Suprapubic skin (tissue), 4 donors: ENCODE measurements around the gene TIGD3. TPM values are rescaled to one million over a fixed set of nuclear protein-coding genes. Genes with fewer than 3 reads are reported as not detected.

Source experiments
- DNase-seq, 2 donors: peaks; one replicate each; pipeline ENCODE4 v3.0.0-alpha.2; 2019; ENCODE audit warnings: low spot score in 2 of 2
- H3K27ac ChIP-seq: fragments of 200-600 bp; sonication (generic); one replicate; pipeline ENCODE4 v1.5.1; 2019
- H3K27me3 ChIP-seq: fragments of 200-600 bp; sonication (generic); one replicate; pipeline ENCODE4 v1.5.1; 2019
- H3K36me3 ChIP-seq: fragments of 200-600 bp; sonication (generic); one replicate; pipeline ENCODE4 v1.5.1; 2019
- H3K4me1 ChIP-seq: fragments of 200-600 bp; sonication (generic); one replicate; pipeline ENCODE4 v1.5.1; 2019
- H3K4me3 ChIP-seq: fragments of 200-600 bp; sonication (generic); one replicate; pipeline ENCODE4 v1.5.1; 2019; ENCODE audit warnings: mild to moderate bottlenecking
- H3K9me3 ChIP-seq: fragments of 200-600 bp; sonication (generic); one replicate; pipeline ENCODE4 v1.5.1; 2019
- EP300 ChIP-seq: sonication (generic); formaldehyde crosslinking; IDR thresholded peaks from one replicate; pipeline ENCODE4 v1.6.1; 2017; ENCODE audit warnings: antibody characterized with exemption
- POLR2A ChIP-seq, 2 donors: fragments of 450-650 bp; IDR thresholded peaks; one replicate each; pipeline ENCODE4 v1.6.1; 2017; ENCODE audit warnings: antibody characterized with exemption in 2 of 2, mild to moderate bottlenecking in 2 of 2, moderate library complexity in 2 of 2
- POLR2AphosphoS5 ChIP-seq, 3 donors: sonication (generic); formaldehyde crosslinking; IDR thresholded peaks; one replicate each; pipeline ENCODE4 v1.6.1; 2017; ENCODE audit warnings: antibody characterized with exemption in 3 of 3
- WGBS: methylation state at CpG from one replicate; pipeline ENCODE4 v1.1.5; 2018; 5-methylcytosine and 5-hydroxymethylcytosine counted together
- total RNA-seq, 4 donors: library from RNA; depleted of rRNA; stranded (reverse); fragments of >200 nt; gene quantifications; one replicate each; pipeline ENCODE4 v1.1.0, GENCODE V29; 2016
- TF ChIP-seq, protein P1 (sequence below), 2 donors: fragments of 200-600 bp in 1 of 2; fragments of 450-650 bp in 1 of 2; sonication (generic) in 1 of 2; IDR thresholded peaks; one replicate each; pipeline ENCODE4 v1.5.1; 2016 to 2019; ENCODE audit warnings: antibody characterized with exemption in 2 of 2, mild to moderate bottlenecking in 1 of 2, moderate library complexity in 1 of 2

TIGD3 gene
- total RNA-seq, 4 donors from 2014 or later, result 0.32 to 0.76 (median 0.64) TPM; not detected in 1

DNA sequence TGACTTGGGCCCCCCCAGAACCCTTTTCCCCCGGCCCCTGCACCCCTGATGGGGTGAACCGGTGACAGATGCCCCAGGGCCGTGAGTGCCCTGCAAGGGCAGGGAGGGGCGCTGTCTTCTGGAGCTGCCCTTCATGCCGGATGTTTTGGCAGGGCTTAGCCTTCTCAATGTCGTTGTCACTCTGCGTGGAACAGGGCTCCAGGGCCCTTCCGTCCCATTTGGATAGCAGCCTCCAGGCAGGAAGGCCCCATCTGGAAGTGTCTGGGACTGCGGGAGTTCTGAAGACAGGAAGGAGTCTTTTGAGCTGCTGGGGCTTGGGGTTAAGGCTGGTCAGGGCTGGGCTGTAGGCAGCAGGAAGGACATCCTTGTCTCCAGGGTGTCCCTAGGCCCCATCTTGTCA lies 36.4 kb downstream of the TIGD3 start:
- no peaks in the 10 kb centered on the region for H3K27me3 ChIP-seq
- no peaks in the 10 kb centered on the region for H3K9me3 ChIP-seq
- no peak for DNase-seq
- H3K4me3 ChIP-seq, result peak overlapping the region; percentile 35
- TF ChIP-seq, protein P1, sequence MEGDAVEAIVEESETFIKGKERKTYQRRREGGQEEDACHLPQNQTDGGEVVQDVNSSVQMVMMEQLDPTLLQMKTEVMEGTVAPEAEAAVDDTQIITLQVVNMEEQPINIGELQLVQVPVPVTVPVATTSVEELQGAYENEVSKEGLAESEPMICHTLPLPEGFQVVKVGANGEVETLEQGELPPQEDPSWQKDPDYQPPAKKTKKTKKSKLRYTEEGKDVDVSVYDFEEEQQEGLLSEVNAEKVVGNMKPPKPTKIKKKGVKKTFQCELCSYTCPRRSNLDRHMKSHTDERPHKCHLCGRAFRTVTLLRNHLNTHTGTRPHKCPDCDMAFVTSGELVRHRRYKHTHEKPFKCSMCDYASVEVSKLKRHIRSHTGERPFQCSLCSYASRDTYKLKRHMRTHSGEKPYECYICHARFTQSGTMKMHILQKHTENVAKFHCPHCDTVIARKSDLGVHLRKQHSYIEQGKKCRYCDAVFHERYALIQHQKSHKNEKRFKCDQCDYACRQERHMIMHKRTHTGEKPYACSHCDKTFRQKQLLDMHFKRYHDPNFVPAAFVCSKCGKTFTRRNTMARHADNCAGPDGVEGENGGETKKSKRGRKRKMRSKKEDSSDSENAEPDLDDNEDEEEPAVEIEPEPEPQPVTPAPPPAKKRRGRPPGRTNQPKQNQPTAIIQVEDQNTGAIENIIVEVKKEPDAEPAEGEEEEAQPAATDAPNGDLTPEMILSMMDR (IDR thresholded peaks at IDR 0.05), result peak in 1 of 2 donors; percentile 7
- TF ChIP-seq POLR2AphosphoS5 (IDR thresholded peaks at IDR 0.05) (no peak), EP300 (no peak), POLR2A (IDR thresholded peaks at IDR 0.05) (no peak)
- peaks cover 66% of the 10 kb centered on the region for H3K4me1 ChIP-seq
- H3K36me3 ChIP-seq, result peaks cover 40% of the 10 kb centered on the region
- 39% methylated on average over 2 of the region's 9 CpGs for WGBS
- H3K27ac ChIP-seq, result peak overlapping the region; percentile 71

GRCh38 chr11:65392186-65392829 lies 37.8 kb downstream of the TIGD3 start:
- DNase-seq, result no peak

GRCh38 chr11:65392899-65393298 lies 38.3 kb downstream of the TIGD3 start:
- WGBS, result 79% methylated on average over 5 of the region's 5 CpGs
- TF ChIP-seq, protein P1 (IDR thresholded peaks at IDR 0.05), result no peak
- TF ChIP-seq EP300, result no peak
- peaks cover 59% of the 10 kb centered on the region for H3K36me3 ChIP-seq
- H3K9me3 ChIP-seq, result no peaks in the 10 kb centered on the region
- no peaks in the 10 kb centered on the region for H3K27me3 ChIP-seq
- no peak for DNase-seq
- H3K4me1 ChIP-seq, result peaks cover 50% of the 10 kb centered on the region
- no peak overlapping the region for H3K4me3 ChIP-seq
- H3K27ac ChIP-seq, result no peak overlapping the region

More at GRCh38 chr11:65392186-65392829, 37.8 kb downstream of the TIGD3 start:
- Histone ChIP-seq H3K4me3 (no peak overlapping the region), H3K36me3 (peaks cover 53% of the 10 kb centered on the region), H3K4me1 (peaks cover 56% of the 10 kb centered on the region), H3K27me3 (no peaks in the 10 kb centered on the region), H3K27ac (peak overlapping the region; percentile 71), H3K9me3 (no peaks in the 10 kb centered on the region)
- TF ChIP-seq POLR2AphosphoS5 (IDR thresholded peaks at IDR 0.05) (no peak), EP300 (no peak), POLR2A (IDR thresholded peaks at IDR 0.05) (no peak)
- TF ChIP-seq, protein P1 (IDR thresholded peaks at IDR 0.05), result no peak
- 82% methylated on average over 12 of the region's 13 CpGs for WGBS

DNA sequence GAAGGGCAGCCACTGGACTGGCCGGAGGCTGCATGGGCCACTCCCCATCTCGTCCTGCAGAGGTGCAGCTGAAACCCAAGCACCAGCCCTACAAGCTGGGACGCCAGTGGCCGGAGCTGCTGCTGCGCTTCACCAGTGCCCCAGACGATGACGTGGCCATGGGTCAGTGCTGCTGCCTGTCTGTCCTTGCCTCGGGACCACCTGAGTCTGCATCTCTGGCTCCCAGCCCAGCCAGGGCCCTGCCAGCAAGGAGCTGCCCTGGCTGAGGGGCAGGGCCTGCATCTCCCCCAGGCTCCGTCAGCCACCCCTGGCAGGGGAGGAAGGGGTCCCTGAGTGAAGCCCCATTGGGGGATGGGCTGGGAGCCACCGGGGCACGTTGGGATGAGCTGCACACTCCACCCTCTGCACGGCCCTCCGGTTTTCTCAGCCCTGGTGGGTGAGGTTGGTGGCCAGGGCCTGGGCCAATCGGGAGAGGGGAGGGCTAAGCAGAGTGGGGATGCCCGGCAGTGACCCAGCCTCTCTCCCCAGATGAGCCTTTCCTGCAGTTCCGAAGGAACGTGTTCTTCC lies 39.0 kb downstream of the TIGD3 start:
- H3K9me3 ChIP-seq, result no peaks in the 10 kb centered on the region
- no peak overlapping the region for H3K27ac ChIP-seq
- no peak for TF ChIP-seq EP300
- no peak for TF ChIP-seq POLR2A (IDR thresholded peaks at IDR 0.05)
- TF ChIP-seq POLR2AphosphoS5 (IDR thresholded peaks at IDR 0.05), result no peak
- TF ChIP-seq, protein P1 (IDR thresholded peaks at IDR 0.05), result no peak
- H3K27me3 ChIP-seq, result no peaks in the 10 kb centered on the region
- no peak overlapping the region for H3K4me3 ChIP-seq
- H3K4me1 ChIP-seq, result peaks cover 43% of the 10 kb centered on the region
- no peak for DNase-seq
- 91% methylated on average over 4 of the region's 17 CpGs for WGBS
- peaks cover 66% of the 10 kb centered on the region for H3K36me3 ChIP-seq

DNA sequence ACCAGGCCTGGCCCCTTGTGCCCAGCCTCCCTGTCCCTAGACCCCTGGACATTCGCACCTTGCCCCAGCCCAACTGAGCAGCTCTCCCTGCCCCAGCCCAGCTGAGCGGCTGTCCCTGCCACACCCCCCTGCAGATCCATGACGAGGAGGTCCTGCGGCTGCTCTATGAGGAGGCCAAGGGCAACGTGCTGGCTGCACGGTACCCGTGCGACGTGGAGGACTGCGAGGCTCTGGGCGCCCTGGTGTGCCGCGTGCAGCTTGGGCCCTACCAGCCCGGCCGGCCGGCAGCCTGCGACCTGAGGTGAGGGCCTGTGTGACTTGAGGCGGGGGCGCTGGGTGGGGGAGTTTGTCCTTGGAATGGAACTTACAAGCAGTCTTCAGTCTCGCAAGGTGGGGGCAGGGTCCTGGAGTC lies 39.6 kb downstream of the TIGD3 start:
- Histone ChIP-seq H3K4me3 (no peak overlapping the region), H3K4me1 (peaks cover 38% of the 10 kb centered on the region), H3K9me3 (no peaks in the 10 kb centered on the region), H3K36me3 (peaks cover 72% of the 10 kb centered on the region), H3K27me3 (no peaks in the 10 kb centered on the region), H3K27ac (no peak overlapping the region)
- no peak for DNase-seq
- 93% methylated on average over 2 of the region's 20 CpGs for WGBS
- no peak for TF ChIP-seq POLR2A (IDR thresholded peaks at IDR 0.05)
- no peak for TF ChIP-seq EP300
- no peak for TF ChIP-seq POLR2AphosphoS5 (IDR thresholded peaks at IDR 0.05)
- TF ChIP-seq, protein P1 (IDR thresholded peaks at IDR 0.05), result no peak
